OCI-LY3 (cell line): Measurements from ENCODE around the gene ERF.

Experiments used
- H2AFZ ChIP-seq: fragments of 200-600, 300-600 bp; shearing (Covaris generic); 2 replicates; pipeline ENCODE4 v1.6.0; 2014; ENCODE audit warnings: antibody characterized with exemption, low read depth, low read length
- H3K27ac ChIP-seq: fragments of 200-600, 300-600 bp; sonication (generic); 2 replicates; pipeline ENCODE4 v1.5.1; 2014; ENCODE audit warnings: mild to moderate bottlenecking, low read length, moderate library complexity, mixed read lengths
- H3K27me3 ChIP-seq: fragments of 200-600, 300-600 bp; sonication (generic); 2 replicates; pipeline ENCODE4 v1.6.1; 2014; ENCODE audit warnings: low read depth, low read length, mixed read lengths
- H3K36me3 ChIP-seq: fragments of 200-600, 300-600 bp; sonication (generic); replicated peaks from 2 replicates; pipeline ENCODE3; 2014; ENCODE audit warnings: low read depth, low read length, mixed read lengths
- H3K4me1 ChIP-seq: fragments of 300-600, 200-600 bp; sonication (generic); 2 replicates; pipeline ENCODE4 v1.6.1; 2014; ENCODE audit warnings: low read length, mixed read lengths
- H3K4me2 ChIP-seq: fragments of 200-600, 300-600 bp; sonication (generic); 2 replicates; pipeline ENCODE4 v1.6.1; 2014; ENCODE audit warnings: low read length, mixed read lengths
- H3K4me3 ChIP-seq: fragments of 300-600, 200-600 bp; sonication (generic); 2 replicates; pipeline ENCODE4 v1.5.1; 2014; ENCODE audit warnings: antibody characterized with exemption, mild to moderate bottlenecking, low read length, moderate library complexity
- H3K79me2 ChIP-seq: fragments of 300-600, 200-600 bp; shearing (Covaris generic); 2 replicates; pipeline ENCODE4 v1.6.1; 2014; ENCODE audit warnings: mild to moderate bottlenecking, low read length, mixed read lengths
- H3K9ac ChIP-seq: fragments of 300-600, 200-600 bp; shearing (Covaris generic); 2 replicates; pipeline ENCODE4 v1.6.0; 2014; ENCODE audit warnings: mild to moderate bottlenecking, low read length, moderate library complexity
- H3K9me3 ChIP-seq: fragments of 200-600, 300-600 bp; shearing (Covaris generic); 2 replicates; pipeline ENCODE4 v1.6.1; 2014; ENCODE audit warnings: low read length, mixed read lengths; ENCODE audit not compliant: insufficient read depth
- H4K20me1 ChIP-seq: fragments of 200-600, 300-600 bp; sonication (generic); 2 replicates; pipeline ENCODE4 v1.6.1; 2016; ENCODE audit warnings: low read length, mixed read lengths; ENCODE audit not compliant: insufficient read depth
- CTCF ChIP-seq: fragments of 200-600, 300-600 bp; sonication (generic); IDR thresholded peaks from 2 replicates; pipeline ENCODE4 v1.5.1; 2014; ENCODE audit warnings: antibody characterized with exemption, low read length, low read depth
- EZH2phosphoT487 ChIP-seq: fragments of 200-600 bp; shearing (Covaris generic); IDR thresholded peaks from 2 replicates; pipeline ENCODE4 v1.6.1; 2018; ENCODE audit warnings: antibody characterized with exemption, mixed run types, low read depth

The ERF gene

GRCh38 chr19:42284066-42284501 is 29.2 kb upstream of the ERF start:
- Histone ChIP-seq H3K4me2 (0 out of 2 replicates have a peak overlapping the region, but pooled peaks have one; percentile 22), H3K27me3 (no peaks in the 10 kb centered on the region), H4K20me1 (peaks cover 16% of the 10 kb centered on the region), H2AFZ (no peak overlapping the region), H3K9ac (peak overlapping the region; percentile 60), H3K4me1 (peaks cover 46% of the 10 kb centered on the region), H3K27ac (peak overlapping the region; percentile 53), H3K79me2 (peaks cover 19% of the 10 kb centered on the region), H3K36me3 (peaks cover 17% of the 10 kb centered on the region), H3K4me3 (peak overlapping the region; percentile 70), H3K9me3 (no peaks in the 10 kb centered on the region)
- TF ChIP-seq CTCF = no peak
- no peak for TF ChIP-seq EZH2phosphoT487

GRCh38 chr19:42283188-42284065 is 28.5 kb upstream of the ERF start:
- Histone ChIP-seq H3K4me1 (peaks cover 49% of the 10 kb centered on the region), H2AFZ (no peak overlapping the region), H3K36me3 (peaks cover 13% of the 10 kb centered on the region), H3K9ac (peak overlapping the region; percentile 69), H3K27me3 (no peaks in the 10 kb centered on the region), H3K9me3 (no peaks in the 10 kb centered on the region), H3K4me3 (peak overlapping the region; percentile 78), H3K4me2 (peak overlapping the region; percentile 96), H3K27ac (peak overlapping the region; percentile 53), H3K79me2 (peaks cover 22% of the 10 kb centered on the region), H4K20me1 (peaks cover 16% of the 10 kb centered on the region)
- TF ChIP-seq EZH2phosphoT487 (no peak), CTCF (no peak; the same call in 1 of the 2 replicates)

GRCh38 chr19:42282819-42283187 is 27.9 kb upstream of the ERF start:
- Histone ChIP-seq H3K4me3 (peak overlapping the region; percentile 78), H3K36me3 (peaks cover 7% of the 10 kb centered on the region), H3K9ac (peak overlapping the region; percentile 69; the same call in 1 of the 2 replicates), H3K9me3 (no peaks in the 10 kb centered on the region), H2AFZ (no peak overlapping the region), H3K27ac (peak overlapping the region; percentile 36; the same call in 1 of the 2 replicates), H4K20me1 (peaks cover 16% of the 10 kb centered on the region), H3K79me2 (peaks cover 22% of the 10 kb centered on the region), H3K4me1 (peaks cover 49% of the 10 kb centered on the region), H3K27me3 (no peaks in the 10 kb centered on the region), H3K4me2 (peak overlapping the region; percentile 96)
- TF ChIP-seq CTCF = no peak
- TF ChIP-seq EZH2phosphoT487 = no peak
